AG10803 (cell line): Measurements from ENCODE around the gene ZNF622.

Experiments
- DNase-seq: peaks from one replicate; pipeline ENCODE4 v3.0.0; 2010; ENCODE audit warnings: low read depth
- H3K4me3 ChIP-seq: 2 replicates; pipeline ENCODE4 v1.5.1; 2011; ENCODE audit warnings: mild to moderate bottlenecking, low read length, control low read depth
- CTCF ChIP-seq: conservative IDR thresholded peaks from 2 replicates; pipeline ENCODE4 v1.5.1; 2011; ENCODE audit warnings: mild to moderate bottlenecking, low read length, control low read depth, inconsistent platforms

ZNF622 gene

DNA sequence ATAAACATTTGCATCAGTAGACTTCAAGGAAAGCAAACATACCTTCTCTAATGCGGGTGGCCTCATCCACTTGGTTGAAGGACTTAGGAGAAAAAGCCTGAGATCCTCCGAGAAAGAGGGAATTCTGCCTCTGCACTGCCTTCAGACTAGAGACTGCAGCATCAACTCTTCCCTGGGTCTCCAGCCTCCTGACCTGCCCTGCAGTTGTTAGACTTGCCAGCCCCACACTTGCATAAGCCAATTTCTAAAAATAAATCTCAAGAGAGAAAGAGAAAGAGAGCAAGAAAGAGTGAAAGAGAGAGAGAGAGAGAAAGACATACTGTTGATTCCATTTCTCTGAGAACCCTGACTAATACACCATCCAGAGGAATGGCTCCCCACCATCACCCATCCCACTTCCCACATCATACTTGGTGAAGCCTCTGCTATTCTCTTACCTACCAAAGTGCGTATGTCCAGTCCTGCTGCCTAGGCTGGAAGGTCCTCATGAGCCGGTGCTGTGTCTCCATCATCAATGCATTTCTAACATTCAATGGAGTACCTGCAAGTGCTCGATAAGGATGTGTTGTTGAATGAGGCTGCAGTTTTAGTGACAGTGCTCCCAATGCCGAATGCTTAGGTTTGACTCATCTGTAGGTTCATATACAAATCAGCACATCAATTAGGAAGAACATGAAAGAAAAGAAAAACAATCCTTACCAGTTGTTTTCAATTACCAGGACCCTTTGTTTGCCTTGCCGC is 35.1 kb downstream of the ZNF622 start:
- no peak overlapping the region for H3K4me3 ChIP-seq
- DNase-seq, result no peak
- no peak for TF ChIP-seq CTCF

- H3K4me3 ChIP-seq, result no peak overlapping the region
- DNase-seq, result no peak
- no peak for TF ChIP-seq CTCF
Observed at GRCh38 chr5:16428359-16428758, 37.2 kb downstream of the ZNF622 start.

DNA sequence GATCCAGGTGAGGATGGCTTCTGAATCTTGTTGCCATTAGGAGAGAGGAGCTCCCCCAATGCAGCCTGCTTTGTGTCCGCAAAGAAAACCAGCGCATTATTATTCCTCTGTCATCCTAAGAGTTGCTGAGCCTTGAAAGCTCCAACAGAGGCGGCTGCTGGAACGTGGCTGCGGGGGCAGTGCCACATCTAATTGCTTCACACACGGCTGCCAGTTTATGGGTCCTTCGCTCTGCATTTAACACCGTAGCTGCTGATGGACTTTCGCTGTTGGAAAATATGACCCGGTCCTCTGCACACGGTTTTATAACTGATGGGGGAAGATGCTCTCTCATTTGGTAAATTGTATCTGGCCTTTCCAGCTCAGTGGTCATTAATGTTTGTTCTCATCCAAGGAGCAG is 38.0 kb downstream of the ZNF622 start:
- no peak for DNase-seq
- no peak overlapping the region for H3K4me3 ChIP-seq
- TF ChIP-seq CTCF, result no peak

GRCh38 chr5:16418471-16418922 is 47.1 kb downstream of the ZNF622 start:
- no peak for TF ChIP-seq CTCF
- H3K4me3 ChIP-seq, result no peak overlapping the region
- DNase-seq, result no peak

- H3K4me3 ChIP-seq, result no peak overlapping the region
- DNase-seq, result no peak
- no peak for TF ChIP-seq CTCF
Observed at GRCh38 chr5:16417398-16418074, 48.1 kb downstream of the ZNF622 start.

- H3K4me3 ChIP-seq, result no peak overlapping the region
- DNase-seq, result no peak
- no peak for TF ChIP-seq CTCF
Observed at GRCh38 chr5:16414861-16415260, 50.7 kb downstream of the ZNF622 start.
